ENCODE results near the gene TTC9B. TPM values are rescaled to one million over a fixed set of nuclear protein-coding genes. Genes with fewer than 3 reads are reported as not detected.

Gene TTC9B
- total and polyA plus RNA-seq, 4 donors: 0.14 TPM; not detected in 3

DNA sequence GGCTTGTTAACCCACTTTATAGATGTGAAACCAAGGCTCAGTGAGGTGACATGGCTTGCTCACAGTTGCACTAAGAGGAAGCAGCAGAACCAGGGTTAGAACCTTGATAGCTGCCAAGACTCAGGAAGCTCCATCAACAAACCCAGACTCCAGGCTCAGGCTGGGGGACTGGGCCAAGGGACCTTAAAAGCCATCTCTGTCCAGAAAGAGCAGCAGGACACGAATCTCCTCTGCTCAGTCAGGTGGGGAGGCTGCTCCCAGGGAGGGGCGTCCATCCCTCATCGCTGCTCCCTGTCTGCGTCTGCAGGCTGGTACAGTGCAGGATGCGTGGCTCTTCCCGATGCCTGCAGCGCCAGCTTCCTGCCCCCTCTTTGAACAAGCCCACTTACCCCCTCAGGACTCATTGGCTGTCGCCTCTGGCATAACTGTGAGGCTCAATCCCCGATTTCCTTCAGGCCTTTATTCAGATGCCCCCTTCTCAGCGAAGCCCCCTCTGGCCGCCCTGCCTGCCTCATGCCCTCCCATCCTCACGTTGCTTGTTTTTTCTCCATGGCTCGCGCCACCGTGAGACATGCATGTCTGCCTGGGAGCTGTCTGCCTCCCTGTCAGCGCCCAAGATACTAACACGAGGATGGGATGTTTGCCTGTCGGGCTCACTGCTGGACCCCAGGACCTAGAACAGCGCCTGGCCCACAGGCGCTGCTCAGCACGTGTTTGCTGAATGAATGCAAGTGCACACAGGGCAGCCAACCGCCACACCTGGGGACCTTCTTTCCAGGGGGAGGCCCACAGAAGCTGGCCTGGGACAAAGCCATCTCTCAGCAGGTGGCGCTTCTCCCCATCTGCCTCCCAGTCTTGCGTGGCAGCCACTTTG, 45.5 kb upstream of the TTC9B start:
- no peaks in the 10 kb centered on the region for H3K27me3 ChIP-seq (ENCODE audit: control insufficient read depth in 4 of 4, insufficient read depth in 4 of 4, low read length in 3 of 4)
- no peak for TF ChIP-seq RAD21 (IDR thresholded peaks at IDR 0.05)
- no peak for TF ChIP-seq GABPA (IDR thresholded peaks at IDR 0.05 in 1 of 2, conservative IDR thresholded peaks at IDR 0.05 in 1 of 2)
- TF ChIP-seq FOXA1 (IDR thresholded peaks at IDR 0.05): no peak
- no peak for TF ChIP-seq JUND (IDR thresholded peaks at IDR 0.05)
- TF ChIP-seq, protein P1, sequence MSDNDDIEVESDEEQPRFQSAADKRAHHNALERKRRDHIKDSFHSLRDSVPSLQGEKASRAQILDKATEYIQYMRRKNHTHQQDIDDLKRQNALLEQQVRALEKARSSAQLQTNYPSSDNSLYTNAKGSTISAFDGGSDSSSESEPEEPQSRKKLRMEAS (IDR thresholded peaks at IDR 0.05): no peak
- peaks cover 0 to 19% (median 5%) of the 10 kb centered on the region in 4 donors for H3K4me1 ChIP-seq (ENCODE audit: control insufficient read depth in 4 of 4, insufficient read depth in 4 of 4, low read length in 3 of 4)
- H3K9ac ChIP-seq (ENCODE audit: low read depth in 1 of 2, low read length in 2 of 2): no peak overlapping the region
- 94% methylated on average over 24 of the region's 24 CpGs for WGBS
- H3K27ac ChIP-seq (ENCODE audit: low read depth in 1 of 2, low read length in 2 of 2): no peak overlapping the region
- peaks cover 1 to 25% (median 14%) of the 10 kb centered on the region in 4 donors for H3K36me3 ChIP-seq (ENCODE audit: control insufficient read depth in 4 of 4, insufficient read depth in 3 of 4, low read depth in 1 of 4, low read length in 3 of 4)
- no peak for DNase-seq (ENCODE audit: low spot score)
- H3K9me3 ChIP-seq (ENCODE audit: control insufficient read depth in 4 of 4, low read length in 3 of 4): no peaks in the 10 kb centered on the region
- H3K4me3 ChIP-seq (ENCODE audit: low read depth in 1 of 3, low read length in 3 of 3): no peak overlapping the region

DNA sequence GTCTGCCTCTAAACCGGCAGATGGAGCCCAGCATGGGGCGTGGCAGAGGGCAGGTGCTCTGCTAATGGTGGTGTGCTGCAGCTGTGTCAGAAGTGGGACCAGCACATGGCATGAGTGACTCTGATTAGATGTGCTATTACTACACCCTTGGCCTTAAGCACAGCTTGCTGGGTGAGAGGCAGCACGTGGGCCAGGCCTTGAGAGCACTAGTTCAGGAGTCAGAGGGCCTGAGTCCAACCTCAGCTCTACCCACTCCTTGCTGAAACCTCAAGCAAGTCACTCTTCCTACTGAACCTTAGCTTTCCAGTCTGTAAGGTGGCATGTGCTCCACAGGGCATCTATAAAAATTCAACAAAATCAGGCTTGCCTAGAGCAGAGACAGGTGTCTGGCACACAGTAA, 44.2 kb upstream of the TTC9B start:
- WGBS: 95% methylated on average over 3 of the region's 3 CpGs
- H3K9me3 ChIP-seq (ENCODE audit: control insufficient read depth in 4 of 4, low read length in 3 of 4): no peaks in the 10 kb centered on the region
- H3K27me3 ChIP-seq (ENCODE audit: control insufficient read depth in 4 of 4, insufficient read depth in 4 of 4, low read length in 3 of 4): no peaks in the 10 kb centered on the region
- DNase-seq (ENCODE audit: low spot score): no peak
- H3K36me3 ChIP-seq (ENCODE audit: control insufficient read depth in 4 of 4, insufficient read depth in 3 of 4, low read depth in 1 of 4, low read length in 3 of 4): peaks cover 1 to 25% (median 14%) of the 10 kb centered on the region in 4 donors
- no peak for TF ChIP-seq NR2F2 (IDR thresholded peaks at IDR 0.05)
- no peak for TF ChIP-seq HNF4G (IDR thresholded peaks at IDR 0.05)
- TF ChIP-seq, protein P1 (IDR thresholded peaks at IDR 0.05): no peak
- TF ChIP-seq, protein P2, sequence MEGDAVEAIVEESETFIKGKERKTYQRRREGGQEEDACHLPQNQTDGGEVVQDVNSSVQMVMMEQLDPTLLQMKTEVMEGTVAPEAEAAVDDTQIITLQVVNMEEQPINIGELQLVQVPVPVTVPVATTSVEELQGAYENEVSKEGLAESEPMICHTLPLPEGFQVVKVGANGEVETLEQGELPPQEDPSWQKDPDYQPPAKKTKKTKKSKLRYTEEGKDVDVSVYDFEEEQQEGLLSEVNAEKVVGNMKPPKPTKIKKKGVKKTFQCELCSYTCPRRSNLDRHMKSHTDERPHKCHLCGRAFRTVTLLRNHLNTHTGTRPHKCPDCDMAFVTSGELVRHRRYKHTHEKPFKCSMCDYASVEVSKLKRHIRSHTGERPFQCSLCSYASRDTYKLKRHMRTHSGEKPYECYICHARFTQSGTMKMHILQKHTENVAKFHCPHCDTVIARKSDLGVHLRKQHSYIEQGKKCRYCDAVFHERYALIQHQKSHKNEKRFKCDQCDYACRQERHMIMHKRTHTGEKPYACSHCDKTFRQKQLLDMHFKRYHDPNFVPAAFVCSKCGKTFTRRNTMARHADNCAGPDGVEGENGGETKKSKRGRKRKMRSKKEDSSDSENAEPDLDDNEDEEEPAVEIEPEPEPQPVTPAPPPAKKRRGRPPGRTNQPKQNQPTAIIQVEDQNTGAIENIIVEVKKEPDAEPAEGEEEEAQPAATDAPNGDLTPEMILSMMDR (IDR thresholded peaks at IDR 0.05; ENCODE audit: low read depth, low read length, missing input control): no peak
- TF ChIP-seq GABPA (IDR thresholded peaks at IDR 0.05 in 1 of 2, conservative IDR thresholded peaks at IDR 0.05 in 1 of 2): no peak
- no peak for TF ChIP-seq SP1 (IDR thresholded peaks at IDR 0.05)
- TF ChIP-seq, protein P3, sequence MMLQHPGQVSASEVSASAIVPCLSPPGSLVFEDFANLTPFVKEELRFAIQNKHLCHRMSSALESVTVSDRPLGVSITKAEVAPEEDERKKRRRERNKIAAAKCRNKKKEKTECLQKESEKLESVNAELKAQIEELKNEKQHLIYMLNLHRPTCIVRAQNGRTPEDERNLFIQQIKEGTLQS (IDR thresholded peaks at IDR 0.05): no peak
- TF ChIP-seq, protein P4, sequence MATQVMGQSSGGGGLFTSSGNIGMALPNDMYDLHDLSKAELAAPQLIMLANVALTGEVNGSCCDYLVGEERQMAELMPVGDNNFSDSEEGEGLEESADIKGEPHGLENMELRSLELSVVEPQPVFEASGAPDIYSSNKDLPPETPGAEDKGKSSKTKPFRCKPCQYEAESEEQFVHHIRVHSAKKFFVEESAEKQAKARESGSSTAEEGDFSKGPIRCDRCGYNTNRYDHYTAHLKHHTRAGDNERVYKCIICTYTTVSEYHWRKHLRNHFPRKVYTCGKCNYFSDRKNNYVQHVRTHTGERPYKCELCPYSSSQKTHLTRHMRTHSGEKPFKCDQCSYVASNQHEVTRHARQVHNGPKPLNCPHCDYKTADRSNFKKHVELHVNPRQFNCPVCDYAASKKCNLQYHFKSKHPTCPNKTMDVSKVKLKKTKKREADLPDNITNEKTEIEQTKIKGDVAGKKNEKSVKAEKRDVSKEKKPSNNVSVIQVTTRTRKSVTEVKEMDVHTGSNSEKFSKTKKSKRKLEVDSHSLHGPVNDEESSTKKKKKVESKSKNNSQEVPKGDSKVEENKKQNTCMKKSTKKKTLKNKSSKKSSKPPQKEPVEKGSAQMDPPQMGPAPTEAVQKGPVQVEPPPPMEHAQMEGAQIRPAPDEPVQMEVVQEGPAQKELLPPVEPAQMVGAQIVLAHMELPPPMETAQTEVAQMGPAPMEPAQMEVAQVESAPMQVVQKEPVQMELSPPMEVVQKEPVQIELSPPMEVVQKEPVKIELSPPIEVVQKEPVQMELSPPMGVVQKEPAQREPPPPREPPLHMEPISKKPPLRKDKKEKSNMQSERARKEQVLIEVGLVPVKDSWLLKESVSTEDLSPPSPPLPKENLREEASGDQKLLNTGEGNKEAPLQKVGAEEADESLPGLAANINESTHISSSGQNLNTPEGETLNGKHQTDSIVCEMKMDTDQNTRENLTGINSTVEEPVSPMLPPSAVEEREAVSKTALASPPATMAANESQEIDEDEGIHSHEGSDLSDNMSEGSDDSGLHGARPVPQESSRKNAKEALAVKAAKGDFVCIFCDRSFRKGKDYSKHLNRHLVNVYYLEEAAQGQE (IDR thresholded peaks at IDR 0.05): no peak
- TF ChIP-seq JUND (IDR thresholded peaks at IDR 0.05): no peak
- TF ChIP-seq, protein P5, sequence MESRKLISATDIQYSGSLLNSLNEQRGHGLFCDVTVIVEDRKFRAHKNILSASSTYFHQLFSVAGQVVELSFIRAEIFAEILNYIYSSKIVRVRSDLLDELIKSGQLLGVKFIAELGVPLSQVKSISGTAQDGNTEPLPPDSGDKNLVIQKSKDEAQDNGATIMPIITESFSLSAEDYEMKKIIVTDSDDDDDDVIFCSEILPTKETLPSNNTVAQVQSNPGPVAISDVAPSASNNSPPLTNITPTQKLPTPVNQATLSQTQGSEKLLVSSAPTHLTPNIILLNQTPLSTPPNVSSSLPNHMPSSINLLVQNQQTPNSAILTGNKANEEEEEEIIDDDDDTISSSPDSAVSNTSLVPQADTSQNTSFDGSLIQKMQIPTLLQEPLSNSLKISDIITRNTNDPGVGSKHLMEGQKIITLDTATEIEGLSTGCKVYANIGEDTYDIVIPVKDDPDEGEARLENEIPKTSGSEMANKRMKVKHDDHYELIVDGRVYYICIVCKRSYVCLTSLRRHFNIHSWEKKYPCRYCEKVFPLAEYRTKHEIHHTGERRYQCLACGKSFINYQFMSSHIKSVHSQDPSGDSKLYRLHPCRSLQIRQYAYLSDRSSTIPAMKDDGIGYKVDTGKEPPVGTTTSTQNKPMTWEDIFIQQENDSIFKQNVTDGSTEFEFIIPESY (IDR thresholded peaks at IDR 0.05): no peak
- no peak for TF ChIP-seq HNF4A (conservative IDR thresholded peaks at IDR 0.05)
- no peak for TF ChIP-seq RXRA (IDR thresholded peaks at IDR 0.05)
- TF ChIP-seq YY1 (IDR thresholded peaks at IDR 0.05): no peak
- TF ChIP-seq EGR1 (IDR thresholded peaks at IDR 0.05; ENCODE audit: low read depth in 2 of 2): no peak
- no peak for TF ChIP-seq FOXA1 (IDR thresholded peaks at IDR 0.05)
- peaks cover 0 to 9% (median 5%) of the 10 kb centered on the region in 4 donors for H3K4me1 ChIP-seq (ENCODE audit: control insufficient read depth in 4 of 4, insufficient read depth in 4 of 4, low read length in 3 of 4)
- H3K27ac ChIP-seq (ENCODE audit: low read depth in 1 of 2, low read length in 2 of 2): no peak overlapping the region
- no peak overlapping the region for H3K4me3 ChIP-seq (ENCODE audit: low read depth in 1 of 3, low read length in 3 of 3)
- H3K9ac ChIP-seq (ENCODE audit: low read depth in 1 of 2, low read length in 2 of 2): no peak overlapping the region

Data from liver (tissue), 9 donors.